EH (cell line): ENCODE data around the gene TRIB2.

Source experiments
- DNase-seq: peaks from one replicate; pipeline ENCODE4 v3.0.0-alpha.2; 2015; ENCODE audit warnings: low read depth

The TRIB2 gene

GRCh38 chr2:12700989-12701388 is 15.7 kb upstream of the TRIB2 start:
- DNase-seq: peak; percentile 52

GRCh38 chr2:12701786-12702167 is 15.0 kb upstream of the TRIB2 start:
- DNase-seq: no peak

DNA sequence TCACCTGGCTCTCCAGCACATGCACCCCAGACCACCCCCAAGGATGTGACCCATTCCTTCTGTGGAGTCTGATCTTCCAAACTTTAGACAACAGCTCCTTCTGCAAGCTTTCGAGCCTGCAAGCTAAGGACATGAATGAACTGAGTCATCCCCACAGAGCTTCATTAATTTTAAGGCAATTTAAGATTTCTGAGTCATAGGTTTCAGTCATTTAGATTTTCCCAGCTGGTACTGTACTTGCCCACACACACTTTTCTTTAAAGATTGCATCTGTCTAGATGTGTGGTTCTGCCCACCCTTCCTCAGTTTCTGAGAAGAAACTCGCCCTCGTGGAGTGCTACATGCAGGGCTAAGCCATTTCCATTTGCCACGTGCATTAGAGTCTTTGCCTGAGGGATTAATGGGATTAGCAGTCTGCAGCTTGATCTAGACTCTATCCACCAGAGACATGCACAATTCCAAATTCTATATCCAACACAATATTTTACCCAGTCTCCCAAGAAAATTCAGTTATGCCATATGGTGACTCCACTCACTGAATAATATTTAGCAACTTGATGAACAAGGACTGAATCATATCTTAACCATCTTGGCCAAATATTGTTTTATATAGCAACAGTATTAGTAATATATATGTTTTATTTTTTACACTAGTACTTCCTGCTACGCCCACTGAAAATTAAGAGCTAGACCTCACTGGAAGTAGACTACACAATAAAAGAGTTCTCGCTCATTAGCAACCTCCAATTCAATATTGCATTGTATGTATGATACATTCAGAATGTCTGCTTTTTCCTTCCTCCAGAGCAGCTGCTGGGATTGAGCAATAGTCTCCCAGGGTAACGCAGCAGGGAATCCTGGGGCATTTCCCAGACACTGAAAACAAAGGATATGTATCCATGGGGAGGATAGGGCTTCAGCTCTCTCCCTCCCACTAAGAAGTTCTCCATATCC is 14.3 kb upstream of the TRIB2 start:
- DNase-seq: peak; percentile 88

- peak; percentile 31 for DNase-seq
Observed at GRCh38 chr2:12704378-12704777, 12.4 kb upstream of the TRIB2 start.

DNA sequence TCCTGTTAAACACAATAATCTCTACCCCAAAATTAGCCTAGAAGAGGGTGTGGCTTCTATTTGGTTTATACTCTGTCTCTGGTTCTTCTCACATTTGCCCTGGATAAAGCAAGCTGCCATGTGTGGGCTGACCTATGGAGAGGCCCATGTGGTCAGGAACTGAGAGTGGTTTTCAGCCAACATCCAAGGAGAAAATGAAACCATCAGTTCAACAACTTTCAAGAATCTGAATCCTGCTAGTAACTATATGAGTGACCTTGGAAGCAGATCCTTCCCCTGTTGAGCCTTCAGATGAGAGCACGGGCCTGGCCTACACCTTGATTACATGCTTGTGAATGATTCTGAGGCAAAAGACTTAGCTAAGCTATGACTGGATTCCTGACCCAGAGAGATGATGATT is 11.5 kb upstream of the TRIB2 start:
- DNase-seq: no peak

GRCh38 chr2:12705742-12706141 is 11.0 kb upstream of the TRIB2 start:
- no peak for DNase-seq

DNA sequence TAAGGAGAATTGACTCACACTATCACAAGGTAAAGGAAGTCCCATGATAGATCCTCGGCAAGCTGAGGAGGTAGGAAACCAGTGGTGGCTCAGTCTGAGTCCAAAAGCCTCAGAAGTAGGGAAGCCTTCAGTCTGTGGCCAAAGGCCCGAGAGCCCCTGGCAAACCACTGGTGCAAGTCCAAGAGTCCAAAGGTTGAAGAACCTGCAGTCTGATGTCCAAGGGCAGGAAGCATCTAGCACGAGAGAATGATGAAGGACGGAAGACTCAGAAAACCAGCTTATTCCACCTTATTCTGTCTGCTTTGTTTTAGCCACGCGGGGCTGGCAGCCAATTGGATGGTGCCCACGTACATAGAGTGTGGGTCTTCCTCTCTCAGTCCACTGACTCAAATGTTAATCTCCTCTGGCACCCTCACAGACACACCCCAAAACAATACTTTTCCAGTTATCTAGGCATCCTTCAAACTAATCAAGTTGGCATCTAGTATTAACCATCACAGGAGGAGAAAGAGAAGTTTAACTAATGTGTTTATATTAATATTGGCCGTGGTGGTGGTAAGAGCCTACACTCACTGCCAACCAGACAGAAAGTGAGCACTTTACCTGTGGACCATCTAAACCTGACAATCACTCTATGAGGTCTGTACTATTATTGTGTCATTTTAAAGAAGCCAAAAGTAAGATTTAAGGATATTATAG is 8.1 kb upstream of the TRIB2 start:
- no peak for DNase-seq

- DNase-seq: no peak
Observed at GRCh38 chr2:12709207-12709522, 7.6 kb upstream of the TRIB2 start.

DNA sequence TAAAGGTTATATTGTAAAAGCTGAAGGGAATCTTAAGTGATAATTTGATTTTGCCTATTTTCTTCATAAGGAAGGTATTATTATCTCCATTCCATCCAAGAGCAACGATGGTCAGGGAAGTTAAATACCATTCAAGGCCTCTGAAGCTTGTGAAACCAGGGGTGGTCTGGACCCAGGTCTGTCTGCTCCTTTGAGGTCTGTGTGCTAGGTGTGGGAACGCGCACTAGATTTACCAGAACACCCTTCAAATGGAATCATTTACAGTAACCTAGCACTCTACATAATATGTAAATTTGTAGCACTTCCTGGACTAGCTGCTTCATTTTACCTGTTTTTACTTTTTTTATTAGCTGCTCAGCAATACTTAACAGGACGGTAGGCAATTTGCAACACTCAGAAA is 6.4 kb upstream of the TRIB2 start:
- no peak for DNase-seq

- DNase-seq: no peak
Observed at GRCh38 chr2:12711339-12711738, 5.4 kb upstream of the TRIB2 start.

GRCh38 chr2:12712881-12713280 is 3.9 kb upstream of the TRIB2 start:
- DNase-seq: no peak

DNA sequence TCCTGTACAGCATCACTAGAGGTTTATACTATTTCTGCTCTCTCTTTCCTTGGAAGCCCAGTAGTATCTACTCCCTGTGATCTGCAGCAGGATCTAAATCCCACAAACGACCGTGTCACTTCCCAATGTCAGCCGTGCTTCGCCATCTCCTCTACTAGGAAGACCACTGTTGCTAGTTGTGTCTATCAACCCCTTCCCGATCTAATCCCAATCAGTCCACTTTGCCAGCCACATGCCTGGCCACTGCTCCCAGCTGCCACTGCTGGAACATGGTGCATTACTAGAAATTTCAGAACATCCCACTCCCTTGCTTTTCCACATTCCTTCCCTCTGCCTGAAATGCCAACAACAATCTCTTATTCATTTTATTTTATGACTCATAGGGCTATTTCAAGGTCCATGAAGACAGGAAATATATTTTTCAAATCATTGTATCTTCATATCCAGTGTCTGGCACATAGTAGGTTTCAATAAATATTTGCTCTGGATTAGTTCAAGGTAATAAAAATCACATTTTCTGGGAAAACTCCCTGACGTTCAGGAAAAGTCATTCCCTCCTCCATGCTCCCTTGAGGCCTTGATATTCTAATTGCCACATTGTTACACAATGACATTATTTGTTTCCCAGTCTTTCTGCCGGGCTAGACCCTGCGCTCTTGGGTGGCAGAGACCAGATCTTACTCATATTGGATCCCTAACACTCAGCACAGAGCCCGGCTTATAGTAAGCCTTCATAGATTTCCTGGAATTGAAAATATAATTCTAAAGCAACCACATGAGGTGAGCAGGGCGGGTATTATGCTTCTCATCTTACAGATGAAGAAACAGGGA is 2.1 kb upstream of the TRIB2 start:
- peak; percentile 72 for DNase-seq

- DNase-seq: peak; percentile 31
Observed at GRCh38 chr2:12715258-12716031, 1.3 kb upstream of the TRIB2 start.

GRCh38 chr2:12716032-12716281 is 779 bp upstream of the TRIB2 start:
- peak; percentile 76 for DNase-seq

DNA sequence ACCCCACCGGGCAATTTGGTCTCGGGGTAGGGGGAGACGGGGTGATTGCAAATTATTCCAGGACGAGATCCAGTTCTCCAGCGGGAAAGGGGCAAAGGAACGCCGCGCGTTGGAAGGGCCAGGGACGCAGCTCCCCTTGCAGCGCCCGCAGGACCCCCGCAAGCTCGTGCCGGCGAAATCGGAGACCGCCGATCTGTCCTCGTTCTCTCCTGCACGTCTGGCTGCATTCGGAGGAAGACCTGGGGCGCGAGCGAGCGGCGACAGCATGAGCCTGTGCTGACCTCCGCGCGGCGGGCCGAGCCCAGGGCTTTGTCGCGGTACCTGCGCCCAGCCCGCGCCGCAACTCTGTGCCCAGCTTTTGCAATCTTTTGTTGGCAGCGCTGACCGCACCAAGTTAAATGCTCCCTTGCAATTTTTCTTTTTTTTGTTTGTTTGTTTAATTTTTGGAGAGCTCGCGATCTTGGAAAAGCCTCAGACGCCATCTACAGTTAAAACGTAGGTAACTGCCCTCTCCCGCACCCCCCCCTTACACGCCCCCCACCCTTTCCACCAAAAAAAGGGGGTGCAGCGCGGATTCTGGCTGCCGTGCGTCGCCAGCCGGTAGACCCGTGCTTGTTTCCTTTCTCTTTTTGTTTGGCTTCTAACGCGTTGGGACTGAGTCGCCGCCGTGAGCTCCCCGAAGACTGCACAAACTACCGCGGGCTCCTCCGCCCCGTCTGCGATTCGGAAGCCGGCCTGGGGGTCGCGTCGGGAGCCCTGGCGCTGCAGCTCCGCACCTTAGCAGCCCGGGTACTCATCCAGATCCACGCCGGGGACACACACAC is 667 bp downstream of the TRIB2 start:
- peak; percentile 68 for DNase-seq

DNA sequence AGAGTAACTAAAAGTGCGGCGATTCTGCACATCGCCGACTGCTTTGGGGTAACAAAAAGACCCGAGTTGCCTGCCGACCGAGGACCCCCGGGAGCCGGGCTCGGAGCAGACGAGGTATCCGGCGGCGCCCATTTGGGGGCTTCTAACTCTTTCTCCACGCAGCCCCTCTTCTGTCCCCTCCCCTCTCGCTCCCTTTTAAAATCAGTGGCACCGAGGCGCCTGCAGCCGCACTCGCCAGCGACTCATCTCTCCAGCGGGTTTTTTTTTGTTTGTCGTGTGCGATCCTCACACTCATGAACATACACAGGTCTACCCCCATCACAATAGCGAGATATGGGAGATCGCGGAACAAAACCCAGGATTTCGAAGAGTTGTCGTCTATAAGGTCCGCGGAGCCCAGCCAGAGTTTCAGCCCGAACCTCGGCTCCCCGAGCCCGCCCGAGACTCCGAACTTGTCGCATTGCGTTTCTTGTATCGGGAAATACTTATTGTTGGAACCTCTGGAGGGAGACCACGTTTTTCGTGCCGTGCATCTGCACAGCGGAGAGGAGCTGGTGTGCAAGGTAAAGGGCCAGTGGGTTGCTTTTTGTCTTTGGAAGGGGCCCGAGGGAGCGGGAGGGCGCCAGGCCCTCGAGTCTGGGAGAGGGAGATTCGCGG is 1.4 kb downstream of the TRIB2 start:
- peak; percentile 48 for DNase-seq

GRCh38 chr2:12718711-12719399 is 2.1 kb downstream of the TRIB2 start:
- peak; percentile 51 for DNase-seq

GRCh38 chr2:12719400-12720277 is 2.9 kb downstream of the TRIB2 start:
- peak; percentile 87 for DNase-seq

DNA sequence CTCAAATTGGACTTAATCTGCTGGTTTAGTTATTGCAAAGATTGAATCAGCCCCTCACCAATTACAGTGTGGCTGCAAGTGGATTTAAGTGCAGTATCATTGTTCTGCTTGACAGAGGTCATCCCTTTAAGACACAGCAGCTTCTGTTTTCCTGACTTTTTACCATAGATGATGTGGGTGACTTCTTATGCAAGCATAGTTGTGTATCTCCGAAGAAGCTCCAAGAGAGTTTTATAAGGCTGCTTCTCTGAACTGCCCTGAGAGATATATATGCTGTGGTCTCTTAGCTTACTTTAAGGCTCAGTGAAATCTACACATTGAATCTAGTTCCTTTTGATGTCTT is 3.5 kb downstream of the TRIB2 start:
- DNase-seq: peak; percentile 59
